Measurements from ENCODE around the gene PKDCC.

GRCh38 chr2:42007551-42007950 lies 40.3 kb upstream of the PKDCC start:
- no peak for TF ChIP-seq CTCF (IDR thresholded peaks at IDR 0.05)
- no peak for TF ChIP-seq POLR2A (IDR thresholded peaks at IDR 0.05)
